ENCODE measurements around the gene RBM20. TPM values are rescaled to one million over a fixed set of nuclear protein-coding genes. Genes with fewer than 3 reads are reported as not detected.
A peak's percentile ranks its signal among the peaks of the same experiment; 100 is the strongest.

Gene RBM20
- total and polyA plus RNA-seq, 8 donors: under 0.01 to 6.2 (median 0.59) TPM; not detected in 2

GRCh38 chr10:110842326-110842904 lies 198.3 kb downstream of the RBM20 start:
- H3K27me3 ChIP-seq: no peaks in the 10 kb centered on the region
- H3K9me3 ChIP-seq: no peaks in the 10 kb centered on the region
- 54 to 68% (median 58%) methylated on average over 7 of the region's 7 CpGs for WGBS, 5 donors
- intact Hi-C loops (cut with DNase I; ENCODE audit: low total_unique reads): no loop called here
- no peak overlapping the region for H3K4me3 ChIP-seq
- H3K36me3 ChIP-seq: no peaks in the 10 kb centered on the region
- TF ChIP-seq POLR2A (IDR thresholded peaks at IDR 0.05) (no peak), POLR2AphosphoS5 (IDR thresholded peaks at IDR 0.05) (no peak), EP300 (IDR thresholded peaks at IDR 0.05) (no peak), CTCF (IDR thresholded peaks at IDR 0.05) (no peak)
- H3K27ac ChIP-seq: peak overlapping the region; percentile 76 to 91 (median 85)
- no peak for DNase-seq
- peaks cover 64 to 98% (median 82%) of the 10 kb centered on the region in 4 donors for H3K4me1 ChIP-seq

- TF ChIP-seq POLR2AphosphoS5 (IDR thresholded peaks at IDR 0.05) (peak in 1 of 3 donors; percentile 2), POLR2A (IDR thresholded peaks at IDR 0.05) (no peak)
- 8 to 24% (median 15%) methylated on average over 2 of the region's 2 CpGs for WGBS, 5 donors
- intact Hi-C loops (cut with DNase I; ENCODE audit: low total_unique reads): no loop called here
- Histone ChIP-seq H3K27ac (peak overlapping the region; percentile 84 to 96 (median 89)), H3K27me3 (no peaks in the 10 kb centered on the region), H3K4me3 (no peak overlapping the region), H3K36me3 (no peaks in the 10 kb centered on the region), H3K4me1 (peaks cover 59 to 94% (median 77%) of the 10 kb centered on the region in 4 donors), H3K9me3 (no peaks in the 10 kb centered on the region)
- peak in 1 of 2 donors; percentile 69 for DNase-seq
Observed at GRCh38 chr10:110843031-110843430, 198.9 kb downstream of the RBM20 start.

- TF ChIP-seq CTCF (IDR thresholded peaks at IDR 0.05) (no peak), POLR2AphosphoS5 (IDR thresholded peaks at IDR 0.05) (peak in 2 of 3 donors; percentile 51 to 67), POLR2A (IDR thresholded peaks at IDR 0.05) (no peak), EP300 (IDR thresholded peaks at IDR 0.05) (no peak)
- intact Hi-C loops (cut with DNase I; ENCODE audit: low total_unique reads): no loop called here
- Histone ChIP-seq H3K4me3 (no peak overlapping the region), H3K9me3 (no peaks in the 10 kb centered on the region), H3K27ac (peak overlapping the region; percentile 84 to 96 (median 89)), H3K4me1 (peaks cover 59 to 84% (median 71%) of the 10 kb centered on the region in 4 donors), H3K36me3 (no peaks in the 10 kb centered on the region), H3K27me3 (no peaks in the 10 kb centered on the region)
- WGBS, 5 donors: 40 to 46% (median 42%) methylated on average over 8 of the region's 8 CpGs
- no peak for DNase-seq
Observed at GRCh38 chr10:110843796-110844616, 199.9 kb downstream of the RBM20 start.

- 61 to 90% (median 76%) methylated on average over 4 of the region's 4 CpGs for WGBS, 5 donors
- TF ChIP-seq POLR2AphosphoS5 (IDR thresholded peaks at IDR 0.05) (no peak), CTCF (IDR thresholded peaks at IDR 0.05) (no peak), EP300 (IDR thresholded peaks at IDR 0.05) (no peak), POLR2A (IDR thresholded peaks at IDR 0.05) (no peak)
- no peaks in the 10 kb centered on the region for H3K36me3 ChIP-seq
- H3K9me3 ChIP-seq: no peaks in the 10 kb centered on the region
- H3K4me1 ChIP-seq: peaks cover 59 to 79% (median 69%) of the 10 kb centered on the region in 4 donors
- intact Hi-C loops (cut with DNase I; ENCODE audit: low total_unique reads): no loop called here
- no peak overlapping the region for H3K4me3 ChIP-seq
- no peak for DNase-seq
- H3K27me3 ChIP-seq: no peaks in the 10 kb centered on the region
- H3K27ac ChIP-seq: peak overlapping the region; percentile 84 to 96 (median 89)
Observed at GRCh38 chr10:110844617-110844881, 200.4 kb downstream of the RBM20 start.

Data from stomach (tissue), 9 donors.